Mesendoderm (in vitro differentiated cells): Measurements from ENCODE around the gene OR2V1.

Source experiments
- DNase-seq: peaks from one replicate; pipeline ENCODE4 v3.0.0; 2013
- H2AK5ac ChIP-seq: 2 replicates; pipeline ENCODE4 v1.6.1; 2013; ENCODE audit warnings: low read length, inconsistent platforms
- H2BK120ac ChIP-seq: 2 replicates; pipeline ENCODE4 v1.6.1; 2013; ENCODE audit warnings: low read depth, mild to moderate bottlenecking, low read length, moderate library complexity, mixed read lengths
- H2BK15ac ChIP-seq: replicated peaks from 2 replicates; pipeline ENCODE4 v1.6.1; 2013; ENCODE audit warnings: low read depth, mild to moderate bottlenecking, moderate library complexity
- H2BK5ac ChIP-seq: 2 replicates; pipeline ENCODE4 v1.6.1; 2013; ENCODE audit warnings: low read length, inconsistent platforms
- H3K18ac ChIP-seq: 2 replicates; pipeline ENCODE4 v1.6.1; 2013; ENCODE audit warnings: mild to moderate bottlenecking, low read length, mixed read lengths
- H3K23ac ChIP-seq: one replicate; pipeline ENCODE4 v1.6.1; 2013; ENCODE audit warnings: low read length
- H3K27ac ChIP-seq: 2 replicates; pipeline ENCODE4 v1.5.1; 2013; ENCODE audit warnings: low read depth, mild to moderate bottlenecking, inconsistent platforms, low read length, moderate library complexity
- H3K27me3 ChIP-seq: 2 replicates; pipeline ENCODE4 v1.6.1; 2013; ENCODE audit warnings: low read length, control low read depth, mild to moderate bottlenecking, inconsistent platforms; ENCODE audit not compliant: insufficient read depth, poor library complexity
- H3K36me3 ChIP-seq: 2 replicates; pipeline ENCODE4 v1.6.1; 2013; ENCODE audit warnings: low read length, inconsistent platforms; ENCODE audit not compliant: control insufficient read depth, insufficient read depth
- H3K4ac ChIP-seq: one replicate; pipeline ENCODE4 v1.6.1; 2013; ENCODE audit warnings: low read depth, mild to moderate bottlenecking, low read length, moderate library complexity
- H3K4me1 ChIP-seq: 2 replicates; pipeline ENCODE4 v1.6.1; 2013; ENCODE audit warnings: low read depth, low read length, inconsistent platforms; ENCODE audit not compliant: control insufficient read depth
- H3K4me2 ChIP-seq: 2 replicates; pipeline ENCODE4 v1.6.1; 2013; ENCODE audit warnings: low read length
- H3K4me3 ChIP-seq: 2 replicates; pipeline ENCODE4 v1.5.1; 2013; ENCODE audit warnings: mild to moderate bottlenecking, low read length
- H3K56ac ChIP-seq: one replicate; pipeline ENCODE4 v1.6.1; 2013; ENCODE audit warnings: low read length
- H3K79me1 ChIP-seq: 2 replicates; pipeline ENCODE4 v1.6.1; 2013; ENCODE audit warnings: low read length, inconsistent platforms
- H3K79me2 ChIP-seq: 2 replicates; pipeline ENCODE4 v1.6.1; 2013; ENCODE audit warnings: mild to moderate bottlenecking, low read length; ENCODE audit not compliant: control insufficient read depth, insufficient read depth
- H3K9ac ChIP-seq: 2 replicates; pipeline ENCODE4 v1.6.1; 2013; ENCODE audit warnings: low read length, inconsistent platforms
- H4K5ac ChIP-seq: one replicate; pipeline ENCODE4 v1.6.1; 2013; ENCODE audit warnings: low read length
- H4K8ac ChIP-seq: one replicate; pipeline ENCODE4 v1.6.1; 2013; ENCODE audit warnings: low read depth, mild to moderate bottlenecking, control low read depth, low read length, moderate library complexity
- whole genome bisulfite sequencing: extraction: QIAGEN DNeasy Blood & Tissue Kit; methylation state at CpG from one replicate; pipeline ENCODE4 v1.1.7; 2013; ENCODE audit warnings: low lambda C conversion rate, missing lambda C conversion rate; ENCODE audit not compliant: insufficient coverage; ENCODE audit errors: extremely low coverage; 5-methylcytosine and 5-hydroxymethylcytosine counted together

The OR2V1 gene

DNA sequence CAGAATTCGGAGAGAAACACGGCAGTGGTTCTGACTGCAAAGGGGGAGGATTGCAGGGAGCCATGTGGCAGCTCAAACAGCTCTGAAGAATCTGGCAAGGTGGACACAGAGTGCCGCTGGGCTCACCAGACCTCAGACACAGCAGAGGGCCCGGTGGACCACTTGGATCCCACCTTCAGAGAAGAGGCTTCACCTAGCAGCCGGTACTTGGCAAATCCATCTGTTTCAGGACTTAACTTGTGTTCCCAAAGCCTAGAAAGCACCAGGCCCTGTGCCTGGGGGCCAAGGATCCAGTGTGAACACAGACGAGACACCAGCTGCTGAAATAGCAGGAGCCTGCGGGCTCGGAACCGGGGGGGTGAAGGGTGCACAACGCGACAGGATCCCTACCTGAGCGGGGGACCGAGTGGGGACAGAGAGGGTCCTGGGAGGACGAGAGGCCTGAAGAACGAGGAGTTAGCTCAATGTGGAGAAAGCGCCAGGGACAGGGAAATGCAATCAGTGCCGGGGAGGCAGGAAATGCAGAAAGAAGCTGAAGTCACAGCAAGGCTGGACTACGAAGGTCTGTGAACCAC is 46.3 kb downstream of the OR2V1 start:
- peak overlapping the region; percentile 30 for H3K9ac ChIP-seq
- H4K5ac ChIP-seq, result no peak overlapping the region
- no CpG with 5 or more reads among the region's 18 CpGs for WGBS
- no peaks in the 10 kb centered on the region for H3K79me2 ChIP-seq
- H2BK120ac ChIP-seq, result no peak overlapping the region
- H3K23ac ChIP-seq, result no peak overlapping the region
- no peaks in the 10 kb centered on the region for H3K27me3 ChIP-seq
- H3K4me1 ChIP-seq, result no peaks in the 10 kb centered on the region
- no peaks in the 10 kb centered on the region for H3K79me1 ChIP-seq
- H3K4ac ChIP-seq, result no peak overlapping the region
- DNase-seq, result peak; percentile 19
- H2BK5ac ChIP-seq, result no peak overlapping the region
- peak overlapping the region; percentile 39 for H3K56ac ChIP-seq
- H3K27ac ChIP-seq, result no peak overlapping the region
- no peak overlapping the region for H3K4me3 ChIP-seq
- H3K36me3 ChIP-seq, result no peaks in the 10 kb centered on the region
- no peak overlapping the region for H2AK5ac ChIP-seq
- H3K18ac ChIP-seq, result no peak overlapping the region
- H4K8ac ChIP-seq, result no peak overlapping the region
- H3K4me2 ChIP-seq, result peak overlapping the region; percentile 19
- H2BK15ac ChIP-seq, result no peak overlapping the region

DNA sequence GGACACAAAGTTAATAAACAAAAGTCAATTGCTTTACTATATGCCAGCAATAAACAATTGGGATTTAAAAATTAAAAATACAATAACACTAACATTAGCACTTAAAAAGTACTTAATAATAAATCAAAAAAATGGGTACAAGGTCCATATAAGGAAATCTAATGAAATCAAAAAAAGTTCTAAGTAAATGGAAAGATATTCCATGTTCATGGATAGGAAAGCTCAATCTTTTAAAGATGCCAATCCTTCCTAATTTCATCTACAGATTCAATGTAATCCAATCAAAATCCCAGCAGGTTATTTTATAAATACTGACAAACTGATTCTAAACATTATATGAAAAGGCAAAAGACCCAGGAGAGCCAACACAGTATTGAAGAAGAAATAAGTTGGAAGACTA is 49.0 kb downstream of the OR2V1 start:
- no peak overlapping the region for H2BK15ac ChIP-seq
- H3K27me3 ChIP-seq, result no peaks in the 10 kb centered on the region
- no peak overlapping the region for H3K4me2 ChIP-seq
- no peak overlapping the region for H4K8ac ChIP-seq
- no peak overlapping the region for H3K23ac ChIP-seq
- no peak overlapping the region for H2AK5ac ChIP-seq
- H4K5ac ChIP-seq, result no peak overlapping the region
- no peaks in the 10 kb centered on the region for H3K79me2 ChIP-seq
- H3K4me3 ChIP-seq, result no peak overlapping the region
- no peak overlapping the region for H3K4ac ChIP-seq
- no peak overlapping the region for H2BK5ac ChIP-seq
- H3K18ac ChIP-seq, result no peak overlapping the region
- no peak overlapping the region for H3K56ac ChIP-seq
- no peak overlapping the region for H3K27ac ChIP-seq
- DNase-seq, result no peak
- no peaks in the 10 kb centered on the region for H3K4me1 ChIP-seq
- no peak overlapping the region for H2BK120ac ChIP-seq
- H3K36me3 ChIP-seq, result no peaks in the 10 kb centered on the region
- no peak overlapping the region for H3K9ac ChIP-seq
- no peaks in the 10 kb centered on the region for H3K79me1 ChIP-seq

- Histone ChIP-seq H3K23ac (no peak overlapping the region), H3K27ac (no peak overlapping the region), H3K4me1 (no peaks in the 10 kb centered on the region), H3K36me3 (no peaks in the 10 kb centered on the region), H2BK15ac (no peak overlapping the region), H3K79me2 (no peaks in the 10 kb centered on the region), H4K8ac (no peak overlapping the region), H2BK5ac (no peak overlapping the region), H3K4me2 (no peak overlapping the region), H2AK5ac (no peak overlapping the region), H3K56ac (no peak overlapping the region), H3K9ac (no peak overlapping the region), H3K79me1 (no peaks in the 10 kb centered on the region), H3K27me3 (no peaks in the 10 kb centered on the region), H3K18ac (no peak overlapping the region), H4K5ac (no peak overlapping the region), H3K4ac (no peak overlapping the region), H3K4me3 (no peak overlapping the region), H2BK120ac (no peak overlapping the region)
- no peak for DNase-seq
Observed at GRCh38 chr5:181076920-181077319, 54.0 kb downstream of the OR2V1 start.
